Smooth muscle cell (in vitro differentiated cells): ENCODE data around the gene GLT6D1. TPM values are rescaled to one million over a fixed set of nuclear protein-coding genes. Genes with fewer than 3 reads are reported as not detected.

Experiments
- DNase-seq: peaks from one replicate; lab custom pipeline; 2025; ENCODE audit not compliant: unreplicated experiment; lab: John Stamatoyannopoulos, UW
- H2AFZ ChIP-seq: fragments of 200-600 bp; sonication (generic); 2 replicates; pipeline ENCODE4 v1.6.0; 2016; ENCODE audit warnings: antibody characterized with exemption, low read depth, mild to moderate bottlenecking
- H3F3A ChIP-seq: fragments of 200-600 bp; sonication (generic); 2 replicates; pipeline ENCODE4 v1.6.0; 2017; ENCODE audit warnings: antibody characterized with exemption, low read depth
- H3K27ac ChIP-seq: fragments of 200-600 bp; sonication (generic); 2 replicates; pipeline ENCODE4 v1.5.1; 2016; ENCODE audit warnings: low read depth, mild to moderate bottlenecking
- H3K27me3 ChIP-seq: fragments of 200-600 bp; sonication (generic); 2 replicates; pipeline ENCODE4 v1.6.1; 2016; ENCODE audit warnings: low read depth, mild to moderate bottlenecking
- H3K36me3 ChIP-seq: fragments of 200-600 bp; sonication (generic); 2 replicates; pipeline ENCODE4 v1.5.1; 2016; ENCODE audit warnings: low read depth
- H3K4me1 ChIP-seq: fragments of 200-600 bp; sonication (generic); 2 replicates; pipeline ENCODE4 v1.5.1; 2016; ENCODE audit warnings: low read depth
- H3K4me2 ChIP-seq: fragments of 200-600 bp; sonication (generic); 2 replicates; pipeline ENCODE4 v1.6.0; 2016; ENCODE audit warnings: mild to moderate bottlenecking
- H3K4me3 ChIP-seq: fragments of 200-600 bp; sonication (generic); 2 replicates; pipeline ENCODE4 v1.5.1; 2016; ENCODE audit warnings: mild to moderate bottlenecking
- H3K79me2 ChIP-seq: fragments of 200-600 bp; sonication (generic); 2 replicates; pipeline ENCODE4 v1.6.0; 2016; ENCODE audit warnings: low read depth, mild to moderate bottlenecking
- H3K9ac ChIP-seq: fragments of 200-600 bp; sonication (generic); 2 replicates; pipeline ENCODE4 v1.6.0; 2016; ENCODE audit warnings: low read depth
- H3K9me3 ChIP-seq: fragments of 200-600 bp; sonication (generic); replicated peaks from 2 replicates; pipeline ENCODE4 v1.5.1; 2016; ENCODE audit warnings: low read depth
- H4K20me1 ChIP-seq: fragments of 200-600 bp; sonication (generic); 2 replicates; pipeline ENCODE4 v1.6.0; 2016; ENCODE audit warnings: low read depth
- CTCF ChIP-seq: fragments of 200-600 bp; sonication (generic); IDR thresholded peaks from 2 replicates; pipeline ENCODE4 v1.5.1; 2017; ENCODE audit warnings: borderline replicate concordance, mild to moderate bottlenecking, antibody characterized with exemption; ENCODE audit not compliant: insufficient read depth, poor library complexity, severe bottlenecking
- WGBS: methylation state at CpG from one replicate; pipeline ENCODE4 v1.1.7; 2016; ENCODE audit warnings: low lambda C conversion rate; 5-methylcytosine and 5-hydroxymethylcytosine counted together
- polyA plus RNA-seq: library from polyadenylated mRNA; unstranded; fragments of >200 nt; fragmentation: Nextera tagmentation; extraction: Ambion mirVana; gene quantifications from 2 replicates; pipeline ENCODE4 v1.2.1, GENCODE V29; 2016
- total RNA-seq: library from RNA; depleted of rRNA; stranded (reverse); fragments of >200 nt; gene quantifications from 2 replicates; pipeline ENCODE4 v1.2.3, GENCODE V29; 2014

GLT6D1 gene
- total and polyA plus RNA-seq, 2 experiments from 2014 or later = not detected

DNA sequence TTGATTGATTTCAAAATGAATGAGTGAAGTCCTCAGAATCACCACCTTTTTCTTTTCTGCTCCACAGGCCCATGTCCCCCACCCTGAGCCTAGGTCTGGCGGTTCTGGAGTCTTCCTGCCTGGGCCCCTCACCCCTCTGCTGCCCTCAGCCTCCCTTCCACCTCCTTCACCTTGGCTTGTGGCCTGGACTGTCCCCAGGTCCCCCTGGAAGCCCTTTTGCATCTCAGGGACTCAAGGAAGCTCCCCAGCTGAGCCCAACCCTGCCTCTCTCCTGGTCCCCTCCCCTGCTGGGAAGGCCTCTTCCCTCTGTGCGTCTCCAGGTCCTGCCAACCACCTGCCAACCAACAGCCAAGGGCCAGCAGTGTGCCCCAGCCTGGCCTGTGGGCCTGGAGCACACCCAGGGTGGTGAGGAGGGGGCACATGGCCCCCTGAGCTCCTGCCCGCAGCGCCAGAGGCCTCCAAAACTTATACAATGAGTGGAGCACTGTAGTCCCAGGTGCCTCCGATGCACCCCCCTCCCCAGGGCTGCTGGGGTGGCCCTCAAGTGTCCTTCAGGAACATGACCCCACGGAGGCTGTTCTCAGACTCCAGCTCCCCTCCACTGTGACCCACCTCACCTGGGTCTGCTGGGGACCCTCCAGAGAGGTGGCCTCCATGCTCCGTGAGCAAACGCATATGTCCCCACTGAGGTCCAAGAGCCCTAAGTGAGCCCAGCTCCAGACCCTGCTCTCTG is 20.3 kb downstream of the GLT6D1 start:
- 93% methylated on average over 8 of the region's 8 CpGs for WGBS
- Histone ChIP-seq H3K36me3 (no peaks in the 10 kb centered on the region), H3F3A (no peaks in the 10 kb centered on the region), H2AFZ (no peak overlapping the region), H4K20me1 (no peaks in the 10 kb centered on the region), H3K4me2 (no peak overlapping the region), H3K27ac (no peak overlapping the region), H3K4me1 (no peaks in the 10 kb centered on the region), H3K27me3 (peaks cover 5% of the 10 kb centered on the region), H3K4me3 (no peak overlapping the region), H3K79me2 (no peaks in the 10 kb centered on the region), H3K9ac (no peak overlapping the region), H3K9me3 (no peaks in the 10 kb centered on the region)
- DNase-seq = no peak
- no peak for TF ChIP-seq CTCF

DNA sequence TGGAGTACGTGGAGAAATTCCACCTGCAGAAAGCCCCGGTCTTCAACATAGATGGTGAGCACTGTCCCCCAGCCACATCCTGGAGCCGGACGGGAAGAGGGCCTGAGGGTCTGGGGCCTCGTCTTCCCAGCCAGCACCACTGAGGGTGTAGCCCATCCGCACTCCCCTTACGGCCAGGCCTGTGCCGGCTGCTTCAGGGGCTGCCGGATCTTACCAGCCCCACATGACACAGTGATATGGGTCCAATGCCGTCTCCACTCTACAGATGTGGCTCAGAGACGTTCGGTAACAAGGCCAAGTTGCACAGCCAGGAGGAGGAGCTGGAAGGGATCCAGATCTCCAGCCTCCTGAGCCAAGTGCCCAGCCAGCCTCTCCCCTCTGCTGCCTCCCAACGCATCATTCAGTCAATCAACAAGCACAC is 21.3 kb downstream of the GLT6D1 start:
- Histone ChIP-seq H3F3A (no peaks in the 10 kb centered on the region), H3K9me3 (no peaks in the 10 kb centered on the region), H3K27me3 (peaks cover 5% of the 10 kb centered on the region), H3K4me1 (no peaks in the 10 kb centered on the region), H2AFZ (no peak overlapping the region), H3K27ac (no peak overlapping the region), H3K79me2 (no peaks in the 10 kb centered on the region), H4K20me1 (no peaks in the 10 kb centered on the region), H3K4me3 (no peak overlapping the region), H3K4me2 (no peak overlapping the region), H3K36me3 (no peaks in the 10 kb centered on the region), H3K9ac (no peak overlapping the region)
- DNase-seq = no peak
- TF ChIP-seq CTCF = no peak
- 87% methylated on average over 13 of the region's 13 CpGs for whole genome bisulfite sequencing

- H3K27ac ChIP-seq = no peak overlapping the region
- H3K36me3 ChIP-seq = no peaks in the 10 kb centered on the region
- no peak overlapping the region for H3K4me2 ChIP-seq
- peaks cover 5% of the 10 kb centered on the region for H3K27me3 ChIP-seq
- H3K9me3 ChIP-seq = no peaks in the 10 kb centered on the region
- no peak overlapping the region for H3K4me3 ChIP-seq
- no peaks in the 10 kb centered on the region for H4K20me1 ChIP-seq
- WGBS = 93% methylated on average over 10 of the region's 13 CpGs
- H3K9ac ChIP-seq = no peak overlapping the region
- no peak for DNase-seq
- H3K4me1 ChIP-seq = no peaks in the 10 kb centered on the region
- no peaks in the 10 kb centered on the region for H3F3A ChIP-seq
- no peak overlapping the region for H2AFZ ChIP-seq
- TF ChIP-seq CTCF = no peak
- no peaks in the 10 kb centered on the region for H3K79me2 ChIP-seq
Observed at GRCh38 chr9:135617538-135617900, 21.8 kb downstream of the GLT6D1 start.
